IPS DF 6.9 (cell line): ENCODE data around the gene PPP1R26.
"Not testable (repeated sequence)": the region's sequence is repeated elsewhere in the genome, so short reads cannot be mapped to it uniquely, and the experiment has no call there.

Experiments used
- DNase-seq: peaks from one replicate; pipeline ENCODE4 v3.0.0-alpha.2; 2013; ENCODE audit warnings: low read depth, low spot score
- H3K27ac ChIP-seq: one replicate; pipeline ENCODE4 v1.5.1; 2013; ENCODE audit warnings: low read length, control low read depth
- H3K27me3 ChIP-seq: 2 replicates; pipeline ENCODE4 v1.6.1; 2013; ENCODE audit warnings: mild to moderate bottlenecking, low read length; ENCODE audit not compliant: control insufficient read depth, insufficient read depth
- H3K36me3 ChIP-seq: 2 replicates; pipeline ENCODE4 v1.6.1; 2013; ENCODE audit warnings: low read length; ENCODE audit not compliant: control insufficient read depth, insufficient read depth
- H3K4me1 ChIP-seq: 2 replicates; pipeline ENCODE4 v1.6.1; 2013; ENCODE audit warnings: low read length; ENCODE audit not compliant: control insufficient read depth, insufficient read depth
- H3K4me3 ChIP-seq: 2 replicates; pipeline ENCODE4 v1.5.1; 2013; ENCODE audit warnings: mild to moderate bottlenecking, low read length
- H3K9me3 ChIP-seq: 2 replicates; pipeline ENCODE4 v1.6.1; 2013; ENCODE audit warnings: low read length, inconsistent platforms; ENCODE audit not compliant: control insufficient read depth, insufficient read depth
- WGBS: extraction: QIAGEN DNeasy Blood & Tissue Kit; methylation state at CpG from one replicate; pipeline ENCODE4 v1.1.7; 2013; ENCODE audit warnings: mixed read lengths, missing lambda C conversion rate; ENCODE audit not compliant: insufficient read length, insufficient coverage; 5-methylcytosine and 5-hydroxymethylcytosine counted together

PPP1R26 gene

GRCh38 chr9:135507104-135508035, 27.8 kb downstream of the PPP1R26 start:
- H3K27me3 ChIP-seq, result no peaks in the 10 kb centered on the region
- H3K4me3 ChIP-seq, result no peak overlapping the region
- H3K9me3 ChIP-seq, result no peaks in the 10 kb centered on the region
- WGBS, result no CpG with 5 or more reads among the region's 23 CpGs
- DNase-seq, result no peak
- H3K36me3 ChIP-seq, result peaks cover 24% of the 10 kb centered on the region
- peaks cover 1% of the 10 kb centered on the region; the same call in 1 of the 2 replicates for H3K4me1 ChIP-seq
- no peak overlapping the region for H3K27ac ChIP-seq

- Histone ChIP-seq H3K9me3 (no peaks in the 10 kb centered on the region), H3K27ac (no peak overlapping the region), H3K36me3 (peaks cover 17% of the 10 kb centered on the region), H3K4me3 (no peak overlapping the region), H3K4me1 (peaks cover 1% of the 10 kb centered on the region; the same call in 1 of the 2 replicates), H3K27me3 (no peaks in the 10 kb centered on the region)
- no peak for DNase-seq
- WGBS, result no CpG with 5 or more reads among the region's 9 CpGs
Observed at GRCh38 chr9:135508211-135508820, 28.7 kb downstream of the PPP1R26 start.

DNA sequence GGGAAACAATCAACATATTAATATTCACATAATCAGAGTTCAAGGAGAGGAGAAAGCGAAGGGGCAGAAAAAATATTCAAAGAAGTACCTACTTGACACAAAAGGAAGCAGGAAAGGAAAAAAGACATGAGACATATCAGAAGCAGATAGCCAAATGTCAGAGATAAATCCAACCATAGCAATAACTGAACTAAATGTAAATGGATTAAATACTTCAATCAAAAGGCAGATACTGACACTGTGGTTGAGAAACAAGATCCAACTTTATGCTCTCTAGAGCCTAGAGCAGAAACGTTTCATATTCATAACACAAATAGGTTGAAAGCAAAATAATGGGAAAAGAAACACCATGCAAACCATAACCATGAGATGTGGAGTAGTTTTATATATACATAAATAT, 29.9 kb downstream of the PPP1R26 start:
- H3K9me3 ChIP-seq, result no peaks in the 10 kb centered on the region
- no CpG with 5 or more reads among the region's 2 CpGs for WGBS
- H3K27ac ChIP-seq, result no peak overlapping the region
- no peaks in the 10 kb centered on the region for H3K27me3 ChIP-seq
- peaks cover 1% of the 10 kb centered on the region; the same call in 1 of the 2 replicates for H3K4me1 ChIP-seq
- peaks cover 8% of the 10 kb centered on the region; the same call in 1 of the 2 replicates for H3K36me3 ChIP-seq
- no peak overlapping the region for H3K4me3 ChIP-seq
- DNase-seq, result no peak

- H3K27me3 ChIP-seq, result no peaks in the 10 kb centered on the region
- H3K9me3 ChIP-seq, result no peaks in the 10 kb centered on the region
- no peaks in the 10 kb centered on the region for H3K4me1 ChIP-seq
- no peak overlapping the region for H3K4me3 ChIP-seq
- no peak overlapping the region for H3K27ac ChIP-seq
- WGBS, result no CpG with 5 or more reads among the region's 10 CpGs
- no peaks in the 10 kb centered on the region for H3K36me3 ChIP-seq
- DNase-seq, result no peak
Observed at GRCh38 chr9:135512241-135512603, 32.6 kb downstream of the PPP1R26 start.

GRCh38 chr9:135512904-135513303, 33.3 kb downstream of the PPP1R26 start:
- no peaks in the 10 kb centered on the region for H3K27me3 ChIP-seq
- no peaks in the 10 kb centered on the region for H3K9me3 ChIP-seq
- H3K27ac ChIP-seq, result no peak overlapping the region
- H3K4me3 ChIP-seq, result no peak overlapping the region
- H3K4me1 ChIP-seq, result no peaks in the 10 kb centered on the region
- WGBS, result no CpG with 5 or more reads among the region's 7 CpGs
- DNase-seq, result no peak
- no peaks in the 10 kb centered on the region for H3K36me3 ChIP-seq

DNA sequence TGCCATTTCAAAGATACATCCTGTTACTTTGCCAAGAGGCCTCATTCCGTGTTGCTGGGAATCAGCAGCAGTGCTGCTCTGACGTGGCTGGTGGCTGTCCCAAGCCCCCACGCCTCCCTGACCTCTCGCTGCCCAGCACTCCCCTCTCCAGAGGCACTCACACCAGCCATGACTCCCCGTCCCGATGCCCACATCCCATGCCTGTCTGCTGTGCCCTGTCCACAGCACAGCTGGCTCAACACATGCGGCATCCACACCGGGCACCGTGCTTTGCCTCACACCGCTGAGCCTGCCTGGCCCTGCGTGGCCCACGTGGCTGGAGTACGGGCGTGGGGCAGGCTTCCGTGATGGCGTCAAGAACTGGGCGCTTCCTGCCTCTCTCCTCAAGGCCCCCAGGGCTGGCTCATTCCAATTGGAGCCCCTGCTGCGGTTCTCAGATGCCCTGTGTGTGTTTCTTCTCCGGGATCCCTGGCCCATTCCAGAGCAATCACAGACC, 33.8 kb downstream of the PPP1R26 start:
- H3K36me3 ChIP-seq, result no peaks in the 10 kb centered on the region
- H3K27ac ChIP-seq, result no peak overlapping the region
- H3K4me3 ChIP-seq, result no peak overlapping the region
- H3K9me3 ChIP-seq, result no peaks in the 10 kb centered on the region
- no CpG with 5 or more reads among the region's 19 CpGs for WGBS
- no peaks in the 10 kb centered on the region for H3K4me1 ChIP-seq
- no peaks in the 10 kb centered on the region for H3K27me3 ChIP-seq
- no peak for DNase-seq

GRCh38 chr9:135513906-135514305, 34.3 kb downstream of the PPP1R26 start:
- not testable (repeated sequence) for H3K4me1 ChIP-seq, H3K27me3 ChIP-seq, DNase-seq, H3K4me3 ChIP-seq, H3K9me3 ChIP-seq, H3K27ac ChIP-seq, H3K36me3 ChIP-seq
- no CpG with 5 or more reads among the region's 9 CpGs for WGBS

GRCh38 chr9:135514342-135515082, 34.9 kb downstream of the PPP1R26 start:
- H3K4me3 ChIP-seq, result no peak overlapping the region
- H3K4me1 ChIP-seq, result no peaks in the 10 kb centered on the region
- no peak overlapping the region for H3K27ac ChIP-seq
- WGBS, result no CpG with 5 or more reads among the region's 17 CpGs
- no peaks in the 10 kb centered on the region for H3K9me3 ChIP-seq
- H3K36me3 ChIP-seq, result no peaks in the 10 kb centered on the region
- DNase-seq, result no peak
- H3K27me3 ChIP-seq, result no peaks in the 10 kb centered on the region

DNA sequence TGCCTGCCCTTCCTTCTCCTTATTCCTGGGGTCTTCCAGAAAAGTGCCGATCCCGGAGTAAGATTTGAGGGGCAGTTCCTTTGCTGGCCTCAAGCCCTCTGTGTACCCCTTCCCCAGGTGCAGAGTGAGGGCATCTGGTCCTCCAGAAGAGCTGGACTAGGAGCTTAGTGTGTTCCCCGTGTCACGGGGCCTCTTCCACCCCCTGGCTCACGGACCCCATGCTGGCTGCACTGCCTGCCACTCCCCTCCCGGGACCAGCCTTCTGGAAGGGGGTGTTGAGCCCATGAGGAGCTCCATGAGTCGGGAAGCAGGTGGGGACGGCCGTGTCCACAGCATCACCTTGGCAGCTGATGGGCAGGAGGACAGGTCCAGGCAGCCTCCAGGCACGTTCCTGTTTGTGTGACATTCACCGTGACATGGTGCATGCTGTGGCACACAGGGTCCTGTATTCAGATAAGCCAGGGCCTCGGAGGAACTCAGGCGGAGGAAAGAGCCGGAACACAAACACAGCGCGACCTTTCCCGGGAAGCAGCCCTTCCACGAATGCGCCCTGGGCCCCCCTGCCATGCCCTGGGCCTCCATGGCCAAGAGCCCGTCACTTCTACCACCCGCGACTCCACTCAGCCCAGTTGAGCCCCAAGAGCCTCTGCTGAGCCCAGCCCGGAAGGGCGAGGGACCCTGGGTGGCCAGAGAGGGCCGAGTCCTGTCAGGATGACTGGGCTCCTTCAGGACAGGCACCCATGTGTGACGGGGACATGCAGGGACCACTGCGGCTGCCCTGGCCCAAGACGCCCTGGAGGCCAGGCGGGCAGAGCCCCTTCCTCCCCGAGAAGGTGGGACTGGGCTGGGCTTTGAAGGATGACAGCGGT, 35.7 kb downstream of the PPP1R26 start:
- no peaks in the 10 kb centered on the region for H3K36me3 ChIP-seq
- H3K27me3 ChIP-seq, result no peaks in the 10 kb centered on the region
- no peak for DNase-seq
- no CpG with 5 or more reads among the region's 31 CpGs for WGBS
- H3K9me3 ChIP-seq, result no peaks in the 10 kb centered on the region
- H3K4me1 ChIP-seq, result no peaks in the 10 kb centered on the region
- H3K27ac ChIP-seq, result no peak overlapping the region
- no peak overlapping the region for H3K4me3 ChIP-seq
